ENCODE data around the gene SNX17. TPM values are rescaled to one million over a fixed set of nuclear protein-coding genes. Genes with fewer than 3 reads are reported as not detected.

SNX17 gene
- total RNA-seq, 4 donors from 2014 or later = 71.6 to 97.7 (median 90.8) TPM

DNA sequence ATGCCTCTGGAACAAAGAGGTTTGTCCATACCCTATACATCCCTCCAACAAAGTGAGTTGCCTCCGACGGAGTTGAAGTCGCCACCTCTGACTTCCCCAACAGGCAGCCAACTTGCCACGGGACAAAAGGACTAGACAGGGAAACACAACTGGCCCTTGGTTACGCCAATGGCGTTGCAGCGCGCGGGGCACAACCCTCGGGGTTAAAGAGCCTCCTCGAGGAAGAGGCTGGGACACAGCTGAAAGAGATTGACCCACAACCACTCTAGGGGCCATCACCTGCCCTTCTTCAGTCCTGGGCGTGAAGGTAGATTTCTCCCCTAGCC is 14.4 kb upstream of the SNX17 start:
- H3K27ac ChIP-seq = peak overlapping the region in 3 of 4 donors; percentile 84 to 93 (median 91)
- DNase-seq (ENCODE audit: low spot score in 2 of 2) = no peak

DNA sequence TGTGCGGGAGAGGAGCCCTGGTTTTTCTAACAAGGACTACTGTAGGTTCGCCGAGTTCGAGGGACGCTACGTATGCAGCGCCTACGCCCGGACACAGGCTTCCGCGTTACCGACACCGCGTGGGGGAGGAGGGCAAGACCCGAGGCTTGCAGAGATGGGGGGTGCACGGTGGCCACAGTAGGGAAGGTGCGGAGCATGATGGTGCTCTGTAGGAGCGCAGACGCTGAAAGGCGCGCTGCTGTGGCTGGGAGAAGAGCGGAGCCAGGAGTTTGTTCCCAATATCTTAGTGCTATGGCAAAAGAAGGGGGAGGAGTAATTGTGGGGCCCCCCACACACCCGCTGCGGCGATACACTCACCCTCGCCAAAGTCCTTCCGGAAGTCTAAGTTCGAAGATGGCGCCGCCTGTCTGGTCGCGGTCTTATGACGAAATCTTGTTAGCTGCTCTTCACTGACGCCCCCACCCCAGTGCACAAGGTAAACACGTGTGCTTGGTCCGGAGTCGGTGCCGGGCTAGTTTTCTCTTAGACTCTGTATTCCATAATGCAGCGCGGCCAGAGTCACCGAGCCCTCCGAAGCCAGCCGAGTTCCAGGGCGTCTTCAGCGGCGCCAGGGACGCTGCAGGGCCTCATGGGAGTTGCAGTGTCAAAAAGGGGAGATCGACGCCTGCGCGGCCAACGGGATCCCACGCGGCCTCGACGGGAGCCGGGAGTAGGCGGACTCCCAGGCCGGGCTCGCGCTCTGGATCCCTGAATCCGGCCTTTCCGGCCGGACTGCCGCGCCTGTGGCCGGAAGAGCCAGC is 13.8 kb upstream of the SNX17 start, which contains the start of gene GTF3C2:
TSS of gene GTF3C2 (minus strand) at position 383 of the 800 bp plus-strand sequence. CDS start 13,210 bp downstream, outside the sequence.
- H3K27me3 ChIP-seq = no peaks in the 10 kb centered on the region
- TF ChIP-seq CTCF (IDR thresholded peaks at IDR 0.05) (peak in 3 of 5 experiments; percentile 6 to 66 (median 36)), POLR2A (IDR thresholded peaks at IDR 0.05) (peak in 1 of 2 donors; percentile 18), EP300 (IDR thresholded peaks at IDR 0.05) (peak in 1 of 2 donors; percentile 91)
- H3K27ac ChIP-seq = peak within 1 kb of the TSS; percentile 73 to 93 (median 88)
- DNase-seq (ENCODE audit: low spot score in 2 of 2) = peak; percentile 89 to 95
- H3K9me3 ChIP-seq = no peaks in the 10 kb centered on the region
- no peaks in the 10 kb centered on the region for H3K36me3 ChIP-seq
- peaks cover 0 to 54% (median 18%) of the 10 kb centered on the region in 4 donors for H3K4me1 ChIP-seq
- peak within 1 kb of the TSS; percentile 76 to 88 (median 82) for H3K4me3 ChIP-seq
- WGBS, 2 donors = 0 to 1% methylated on average over 48 to 61 of the region's 67 CpGs

More for the DNA sequence above, 14.4 kb upstream of the SNX17 start:
- Histone ChIP-seq H3K4me1 (peaks cover 0 to 54% (median 18%) of the 10 kb centered on the region in 4 donors), H3K36me3 (no peaks in the 10 kb centered on the region), H3K27me3 (no peaks in the 10 kb centered on the region), H3K4me3 (peak overlapping the region; percentile 76 to 88 (median 82)), H3K9me3 (no peaks in the 10 kb centered on the region)
- WGBS, 2 donors = 1 to 4% methylated on average over 6 to 9 of the region's 12 CpGs
- TF ChIP-seq CTCF (IDR thresholded peaks at IDR 0.05) = no peak
- TF ChIP-seq POLR2A (IDR thresholded peaks at IDR 0.05) = no peak
- no peak for TF ChIP-seq EP300 (IDR thresholded peaks at IDR 0.05)

GRCh38 chr2:27362678-27363420 is 7.6 kb upstream of the SNX17 start:
- TF ChIP-seq CTCF (IDR thresholded peaks at IDR 0.05) (no peak), EP300 (IDR thresholded peaks at IDR 0.05) (no peak), POLR2A (IDR thresholded peaks at IDR 0.05) (no peak)
- H3K36me3 ChIP-seq = peaks cover 0 to 49% (median 6%) of the 10 kb centered on the region in 3 donors
- H3K27ac ChIP-seq = no peak overlapping the region
- no peaks in the 10 kb centered on the region for H3K9me3 ChIP-seq
- H3K4me1 ChIP-seq = peaks cover 0 to 8% (median 3%) of the 10 kb centered on the region in 4 donors
- H3K4me3 ChIP-seq = no peak overlapping the region
- WGBS, 2 donors = 85 to 95% methylated on average over 4 of the region's 4 CpGs
- no peak for DNase-seq (ENCODE audit: low spot score in 2 of 2)
- no peaks in the 10 kb centered on the region for H3K27me3 ChIP-seq

- peaks cover 0 to 6% (median 3%) of the 10 kb centered on the region in 4 donors for H3K4me1 ChIP-seq
- H3K4me3 ChIP-seq = no peak overlapping the region
- 85 to 88% methylated on average over 2 of the region's 2 CpGs for WGBS, 2 donors
- no peaks in the 10 kb centered on the region for H3K27me3 ChIP-seq
- H3K36me3 ChIP-seq = peaks cover 0 to 60% (median 6%) of the 10 kb centered on the region in 3 donors
- H3K27ac ChIP-seq = no peak overlapping the region
- H3K9me3 ChIP-seq = no peaks in the 10 kb centered on the region
- no peak for DNase-seq (ENCODE audit: low spot score in 2 of 2)
- TF ChIP-seq CTCF (IDR thresholded peaks at IDR 0.05) (no peak), EP300 (IDR thresholded peaks at IDR 0.05) (no peak), POLR2A (IDR thresholded peaks at IDR 0.05) (no peak)
These were observed 6.5 kb upstream of the SNX17 start for GRCh38 chr2:27363933-27364332.
